B cell (primary cell): Measurements from ENCODE around the gene MBP. TPM values are rescaled to one million over a fixed set of nuclear protein-coding genes. Genes with fewer than 3 reads are reported as not detected.
A peak's percentile ranks its signal among the peaks of the same experiment; 100 is the strongest.
"Not testable (repeated sequence)": the region's sequence is repeated elsewhere in the genome, so short reads cannot be mapped to it uniquely, and the experiment has no call there.

Source experiments
- ATAC-seq: fragments of 200-7000 bp; cut with Tn5 transposase; one replicate; pipeline ENCODE4 v1.10.0; 2021; ENCODE audit warnings: low read depth, mild to moderate bottlenecking, moderate number of reproducible peaks, moderate library complexity
- CTCF ChIA-PET: fragments of 350-600 bp; sonication (Branson Sonifier 250); formaldehyde crosslinking; loops from one replicate; lab custom pipeline; 2021; ENCODE audit warnings: antibody characterized with exemption, inconsistent platforms; lab: Charles Lee
- POLR2A ChIA-PET: fragments of 350-600 bp; sonication (Branson Sonifier 250); formaldehyde crosslinking; loops from one replicate; lab custom pipeline; 2021; ENCODE audit warnings: antibody characterized with exemption; lab: Charles Lee
- DNase-seq: peaks from one replicate; pipeline ENCODE4 v3.0.0; 2013
- H2AFZ ChIP-seq: 2 replicates; pipeline ENCODE4 v1.6.1; 2012; ENCODE audit warnings: mild to moderate bottlenecking, low read depth, low read length; ENCODE audit not compliant: insufficient read depth, poor library complexity, severe bottlenecking
- H3K27ac ChIP-seq, 2 donors: 1 replicate in 1 of 2; 2 replicates in 1 of 2; pipeline ENCODE4 v1.5.1; 2012 to 2013; ENCODE audit warnings: low read length in 2 of 2, mild to moderate bottlenecking in 2 of 2, moderate library complexity in 1 of 2
- H3K27me3 ChIP-seq, 4 experiments: fragments of 200-600 bp in 1 of 4; sonication (generic) in 1 of 4; replicated peaks in 1 of 4; 1 replicate in 2 of 4; 2 replicates in 2 of 4; pipeline versions ENCODE4 v1.6.1 to v1.7.0; 2013 to 2016; ENCODE audit warnings: low read length in 3 of 4, mild to moderate bottlenecking in 2 of 4, mixed read lengths in 1 of 4, moderate library complexity in 1 of 4; ENCODE audit not compliant: insufficient read depth in 4 of 4, control insufficient read depth in 3 of 4; ENCODE audit errors: control extremely low read depth in 1 of 4
- H3K36me3 ChIP-seq, 2 experiments: replicated peaks in 1 of 2; 1 replicate in 1 of 2; 2 replicates in 1 of 2; pipeline versions ENCODE4 v1.6.1 to v1.7.1; 2013; ENCODE audit warnings: low read length in 1 of 2; ENCODE audit not compliant: insufficient read depth in 2 of 2, control insufficient read depth in 1 of 2; ENCODE audit errors: control extremely low read depth in 1 of 2, extremely low read depth in 1 of 2
- H3K4me1 ChIP-seq, 2 donors: fragments of 200-600 bp in 1 of 2; sonication (generic) in 1 of 2; 1 replicate in 1 of 2; 2 replicates in 1 of 2; pipeline versions ENCODE4 v1.5.1 to v1.6.1; 2013 to 2017; ENCODE audit warnings: low read length in 2 of 2; ENCODE audit not compliant: control insufficient read depth in 2 of 2, insufficient read depth in 2 of 2
- H3K4me2 ChIP-seq: replicated peaks from 2 replicates; pipeline ENCODE3; 2012; ENCODE audit warnings: mild to moderate bottlenecking, low read depth, low read length; ENCODE audit not compliant: poor library complexity, severe bottlenecking
- H3K4me3 ChIP-seq, 5 experiments: fragments of 200-600 bp in 1 of 5; sonication (generic) in 1 of 5; 1 replicate in 3 of 5; 2 replicates in 2 of 5; pipeline versions ENCODE4 v1.5.1 to v1.7.0; 2011 to 2016; ENCODE audit warnings: low read length in 4 of 5, mild to moderate bottlenecking in 4 of 5, low read depth in 2 of 5, control low read depth in 1 of 5, moderate library complexity in 1 of 5; ENCODE audit not compliant: insufficient read depth in 1 of 5; ENCODE audit errors: control extremely low read depth in 1 of 5, extremely low read depth in 1 of 5
- H3K79me2 ChIP-seq: fragments of 200-600 bp; sonication (generic); one replicate; pipeline ENCODE4 v1.6.0; 2016; ENCODE audit warnings: low read length; ENCODE audit not compliant: control insufficient read depth, insufficient read depth
- H3K9ac ChIP-seq: fragments of 200-600 bp; sonication (generic); 2 replicates; pipeline ENCODE4 v1.6.1; 2017; ENCODE audit warnings: mild to moderate bottlenecking, low read length, moderate library complexity
- H3K9me3 ChIP-seq, 3 donors: one replicate each; pipeline versions ENCODE4 v1.6.1 to v1.7.1; 2013; ENCODE audit warnings: low read length in 2 of 3; ENCODE audit not compliant: control insufficient read depth in 2 of 3, insufficient read depth in 1 of 3; ENCODE audit errors: control extremely low read depth in 1 of 3
- H4K20me1 ChIP-seq: 2 replicates; pipeline ENCODE4 v1.6.0; 2012; ENCODE audit warnings: mild to moderate bottlenecking, low read length; ENCODE audit not compliant: insufficient read depth, control insufficient read depth, poor library complexity, severe bottlenecking
- H3K27ac Mint-ChIP-seq: one replicate; pipeline ENCODE4 v1.8.0; 2021; ENCODE audit warnings: mixed read lengths
- H3K27me3 Mint-ChIP-seq: one replicate; pipeline ENCODE4 v1.8.0; 2021; ENCODE audit warnings: mixed read lengths
- H3K4me1 Mint-ChIP-seq: one replicate; pipeline ENCODE4 v1.8.0; 2021; ENCODE audit warnings: mixed read lengths
- H3K4me3 Mint-ChIP-seq: one replicate; pipeline ENCODE4 v1.8.0; 2021; ENCODE audit warnings: mixed read lengths
- H3K9me3 Mint-ChIP-seq: one replicate; pipeline ENCODE4 v1.8.0; 2022; ENCODE audit warnings: mixed read lengths; ENCODE audit not compliant: insufficient read depth
- CTCF ChIP-seq: fragments of 200-600 bp; IDR thresholded peaks from one replicate; pipeline ENCODE4 v1.8.0; 2022; ENCODE audit warnings: antibody characterized with exemption, mild to moderate bottlenecking
- EZH2 ChIP-seq: IDR thresholded peaks from 2 replicates; pipeline ENCODE4 v1.6.1; 2012; ENCODE audit warnings: borderline replicate concordance, low read depth, mild to moderate bottlenecking, moderate library complexity, low read length; ENCODE audit not compliant: insufficient read depth, poor library complexity, severe bottlenecking
- WGBS: methylation state at CpG from one replicate; pipeline ENCODE4 v1.1.5; 2013; ENCODE audit warnings: missing lambda C conversion rate; ENCODE audit not compliant: insufficient coverage; 5-methylcytosine and 5-hydroxymethylcytosine counted together
- intact Hi-C: fragments of 100-400 bp; cut with micrococcal nuclease; formaldehyde crosslinking; loops from one replicate; pipeline ENCODE4 v1.10.0; 2022
- polyA plus RNA-seq: library from polyadenylated mRNA; depleted of rRNA; stranded (reverse); fragments of >200 nt; gene quantifications from 2 replicates; pipeline ENCODE4 v1.2.3, GENCODE V29; 2012
- total RNA-seq, 2 donors: library from RNA; stranded (reverse); fragments of 120-200 nt in 1 of 2; gene quantifications; 1 replicate in 1 of 2; 2 replicates in 1 of 2; pipeline versions ENCODE4 v1.2.3 to v1.2.4, GENCODE V29; 2013 to 2022

The MBP gene
- total and polyA plus RNA-seq, 2 donors (not counting 1 experiment from before 2014, with no cell fraction given) = 30.1 to 192 TPM

- Mint-ChIP-seq H3K4me1 (peaks cover 23% of the 10 kb centered on the region), H3K27me3 (no peaks in the 10 kb centered on the region), H3K9me3 (no peaks in the 10 kb centered on the region), H3K27ac (no peak overlapping the region), H3K4me3 (no peak overlapping the region)
- H3K9ac ChIP-seq = no peak overlapping the region
- CTCF ChIA-PET = interaction anchor here (0.7 to 15.9 kb wide), 4 partner anchors 12 to 49 kb away, joined by 3 to 287 read pairs (median 4); no protein-coding TSS in a partner anchor
- no peak overlapping the region for H3K4me2 ChIP-seq
- POLR2A ChIA-PET = interaction anchor here (0.8 to 1.0 kb wide), 2 partner anchors 9 to 30 kb away, joined by 3 to 4 read pairs; no protein-coding TSS in a partner anchor
- intact Hi-C loops = loop anchor here (10.0 kb wide), 1 partner anchor 473 kb away; the partner anchor contains the start of gene ZNF516
- peaks cover 0 to 4% of the 10 kb centered on the region in 2 experiments for H3K36me3 ChIP-seq
- peak overlapping the region; percentile 8 to 74 for H3K27ac ChIP-seq
- H3K9me3 ChIP-seq = peaks cover 0 to 4% (median 0%) of the 10 kb centered on the region in 3 donors
- no peak for ATAC-seq
- WGBS = 74% methylated on average over 9 of the region's 17 CpGs
- H3K4me3 ChIP-seq = no peak overlapping the region
- no peak for DNase-seq
- no peak for TF ChIP-seq CTCF
- no peak for TF ChIP-seq EZH2
- peaks cover 18% of the 10 kb centered on the region for H3K79me2 ChIP-seq
- H3K27me3 ChIP-seq = no peaks in the 10 kb centered on the region
- no peak overlapping the region for H2AFZ ChIP-seq
- H4K20me1 ChIP-seq = no peaks in the 10 kb centered on the region
- H3K4me1 ChIP-seq = peaks cover 55 to 57% of the 10 kb centered on the region in 2 donors
Measured at GRCh38 chr18:76967721-76968472, 164.7 kb downstream of the MBP start.

GRCh38 chr18:76967299-76967698 lies 165.3 kb downstream of the MBP start:
- not testable (repeated sequence) for H3K9me3 ChIP-seq, H3K4me3 ChIP-seq, H3K27me3 Mint-ChIP-seq, H4K20me1 ChIP-seq, H3K4me3 Mint-ChIP-seq, DNase-seq, H3K27ac Mint-ChIP-seq, H3K9ac ChIP-seq, ATAC-seq, H3K27me3 ChIP-seq, H3K4me2 ChIP-seq, H2AFZ ChIP-seq, H3K36me3 ChIP-seq, H3K9me3 Mint-ChIP-seq
- POLR2A ChIA-PET = interaction anchor here (0.8 kb wide), 1 partner anchor 10 kb away, joined by 4 read pairs; no protein-coding TSS in a partner anchor
- H3K27ac ChIP-seq = peak overlapping the region; percentile 8 to 74
- peaks cover 61 to 62% of the 10 kb centered on the region in 2 donors for H3K4me1 ChIP-seq
- peaks cover 18% of the 10 kb centered on the region for H3K79me2 ChIP-seq
- intact Hi-C loops = loop anchor here (10.0 kb wide), 1 partner anchor 472 kb away; the partner anchor contains the start of gene ZNF516
- CTCF ChIA-PET = interaction anchor here (0.9 to 15.9 kb wide), 2 partner anchors 12 to 33 kb away, joined by 3 to 287 read pairs; no protein-coding TSS in a partner anchor
- H3K4me1 Mint-ChIP-seq = peaks cover 29% of the 10 kb centered on the region

- H3K9me3 Mint-ChIP-seq, H3K27me3 ChIP-seq, H4K20me1 ChIP-seq, H3K4me3 Mint-ChIP-seq, H3K27me3 Mint-ChIP-seq, H3K27ac Mint-ChIP-seq, H3K9me3 ChIP-seq: not testable (repeated sequence)
- Histone ChIP-seq H3K36me3 (peaks cover 0 to 10% of the 10 kb centered on the region in 2 experiments), H3K4me3 (peak overlapping the region in 3 of 5 experiments; percentile 11 to 47 (median 33)), H3K4me1 (peaks cover 64 to 66% of the 10 kb centered on the region in 2 donors), H3K4me2 (peak overlapping the region; percentile 68), H3K27ac (peak overlapping the region; percentile 83 to 93), H2AFZ (peak overlapping the region; percentile 27), H3K79me2 (peaks cover 24% of the 10 kb centered on the region), H3K9ac (peak overlapping the region; percentile 38)
- ATAC-seq (peak; percentile 83), DNase-seq (peak; percentile 89)
- ChIA-PET POLR2A (interaction anchor here (1.2 to 2.4 kb wide), 4 partner anchors 9 to 18 kb away, joined by 3 to 24 read pairs (median 12); no protein-coding TSS in a partner anchor), CTCF (interaction anchor here (0.8 to 15.9 kb wide), 9 partner anchors 14 to 166 kb away, joined by 3 to 287 read pairs (median 3); no protein-coding TSS in a partner anchor)
- H3K4me1 Mint-ChIP-seq = peaks cover 33% of the 10 kb centered on the region
- intact Hi-C loops = loop anchor here (1.0 to 10.0 kb wide), 3 partner anchors 16 to 471 kb away; partner anchors contain the start of gene ZNF516
- WGBS = 37% methylated on average over 7 of the region's 11 CpGs
Measured at GRCh38 chr18:76965555-76966151, 166.9 kb downstream of the MBP start.
